CD4-positive, alpha-beta memory T cell (primary cell): Measurements from ENCODE around the gene IGFL2. TPM values are rescaled to one million over a fixed set of nuclear protein-coding genes. Genes with fewer than 3 reads are reported as not detected.

Experiments
- CTCF ChIA-PET: fragments of 350-600 bp; sonication (Branson Sonifier 250); formaldehyde crosslinking; loops from one replicate; lab custom pipeline; 2021; ENCODE audit warnings: inconsistent platforms; ENCODE audit not compliant: partially characterized antibody; lab: Charles Lee
- POLR2A ChIA-PET: fragments of 350-600 bp; sonication (Branson Sonifier 250); formaldehyde crosslinking; loops from one replicate; lab custom pipeline; 2021; ENCODE audit not compliant: partially characterized antibody; lab: Charles Lee
- DNase-seq, 5 donors: peaks; one replicate each; pipeline versions ENCODE4 v3.0.0 to v3.0.0-alpha.2; 2020 to 2022; ENCODE audit warnings: mixed read lengths in 1 of 5
- H3K27ac ChIP-seq: one replicate; pipeline ENCODE4 v1.7.0; 2013; ENCODE audit warnings: low read depth, low read length
- H3K27me3 ChIP-seq: 2 replicates; pipeline ENCODE4 v1.7.0; 2013; ENCODE audit warnings: mild to moderate bottlenecking, low read length, moderate library complexity; ENCODE audit not compliant: insufficient read depth
- H3K36me3 ChIP-seq: 2 replicates; pipeline ENCODE4 v1.7.0; 2013; ENCODE audit warnings: mild to moderate bottlenecking, low read length, moderate library complexity; ENCODE audit not compliant: insufficient read depth
- H3K4me1 ChIP-seq: 2 replicates; pipeline ENCODE4 v1.7.0; 2013; ENCODE audit warnings: mild to moderate bottlenecking, low read length, moderate library complexity; ENCODE audit not compliant: insufficient read depth
- H3K4me3 ChIP-seq, 2 donors: one replicate each; pipeline ENCODE4 v1.7.0; 2013; ENCODE audit warnings: low read length in 2 of 2, mild to moderate bottlenecking in 1 of 2
- H3K9me3 ChIP-seq, 2 donors: one replicate each; pipeline ENCODE4 v1.7.0; 2013; ENCODE audit warnings: low read length in 2 of 2, control low read depth in 1 of 2; ENCODE audit not compliant: control insufficient read depth in 1 of 2
- H3K27ac Mint-ChIP-seq, 7 donors: one replicate each; pipeline ENCODE4 v1.8.0; 2020 to 2021; ENCODE audit warnings: mixed read lengths in 7 of 7, mild to moderate bottlenecking in 6 of 7, inconsistent platforms in 3 of 7, moderate library complexity in 3 of 7
- H3K27me3 Mint-ChIP-seq, 2 donors: one replicate each; pipeline ENCODE4 v1.8.0; 2020 to 2021; ENCODE audit warnings: mixed read lengths in 2 of 2
- H3K36me3 Mint-ChIP-seq, 2 donors: one replicate each; pipeline ENCODE4 v1.8.0; 2020 to 2021; ENCODE audit warnings: mixed read lengths in 2 of 2, inconsistent platforms in 1 of 2, mild to moderate bottlenecking in 1 of 2
- H3K4me1 Mint-ChIP-seq, 4 donors: one replicate each; pipeline ENCODE4 v1.8.0; 2020 to 2021; ENCODE audit warnings: mixed read lengths in 4 of 4, mild to moderate bottlenecking in 1 of 4
- H3K4me3 Mint-ChIP-seq, 8 donors: one replicate each; pipeline ENCODE4 v1.8.0; 2020 to 2021; ENCODE audit warnings: mixed read lengths in 8 of 8, mild to moderate bottlenecking in 7 of 8, moderate library complexity in 6 of 8, inconsistent platforms in 3 of 8
- H3K9me3 Mint-ChIP-seq, 8 donors: one replicate each; pipeline ENCODE4 v1.8.0; 2020 to 2021; ENCODE audit warnings: mixed read lengths in 8 of 8, mild to moderate bottlenecking in 5 of 8, inconsistent platforms in 3 of 8, moderate library complexity in 1 of 8
- intact Hi-C: fragments of 100-400 bp; cut with micrococcal nuclease; formaldehyde crosslinking; loops from one replicate; pipeline ENCODE4 v1.15.1; 2023
- polyA plus RNA-seq, 2 donors: library from polyadenylated mRNA; unstranded; fragments of 300-500 nt; fragmentation: Illumina TruSeq; gene quantifications; one replicate each; pipeline ENCODE4 v1.2.3, GENCODE V29; 2021
- total RNA-seq, 2 experiments: library from RNA; stranded (reverse); gene quantifications; one replicate each; pipeline ENCODE4 v1.2.3, GENCODE V29; 2021

The IGFL2 gene
- total and polyA plus RNA-seq, 4 experiments from 2014 or later: 0.28 to 0.47 TPM; not detected in 2

- intact Hi-C loops: no loop called here
- CTCF ChIA-PET: interaction anchor here (0.5 kb wide), 1 partner anchor 1396 kb away, joined by 3 read pairs; no protein-coding TSS in a partner anchor
- Histone ChIP-seq H3K27me3 (no peaks in the 10 kb centered on the region), H3K4me3 (no peak overlapping the region), H3K36me3 (no peaks in the 10 kb centered on the region), H3K9me3 (no peaks in the 10 kb centered on the region), H3K4me1 (no peaks in the 10 kb centered on the region), H3K27ac (no peak overlapping the region)
- Mint-ChIP-seq H3K27ac (no peak overlapping the region), H3K36me3 (no peaks in the 10 kb centered on the region), H3K27me3 (peaks cover 25 to 45% of the 10 kb centered on the region in 2 donors), H3K9me3 (peaks cover 0 to 6% (median 0%) of the 10 kb centered on the region in 8 donors), H3K4me1 (no peaks in the 10 kb centered on the region), H3K4me3 (no peak overlapping the region)
- DNase-seq: no peak
- POLR2A ChIA-PET: no interaction called here
Observed at GRCh38 chr19:46112527-46112926, 35.5 kb upstream of the IGFL2 start.

DNA sequence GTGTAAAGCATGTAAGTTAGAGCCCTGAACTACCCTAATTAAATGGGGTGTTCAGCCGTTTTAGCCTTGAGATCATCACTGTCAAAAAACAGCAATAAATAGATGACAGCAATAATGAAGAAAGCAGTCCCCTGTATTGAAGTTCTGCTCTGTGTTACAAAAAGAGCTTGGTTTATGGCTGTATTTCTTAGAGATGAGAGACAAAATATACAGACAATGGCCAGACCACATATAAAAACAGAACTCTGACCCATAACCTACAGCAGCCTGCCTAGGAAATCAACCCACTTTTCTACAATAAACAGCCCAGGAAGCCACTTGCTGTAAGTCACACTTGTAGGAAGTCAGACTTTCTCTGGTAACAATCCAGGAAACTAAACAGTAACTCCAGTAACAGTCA lies 34.3 kb upstream of the IGFL2 start:
- intact Hi-C loops: no loop called here
- no peak overlapping the region for H3K27ac Mint-ChIP-seq
- no peaks in the 10 kb centered on the region for H3K4me1 Mint-ChIP-seq
- H3K36me3 ChIP-seq: no peaks in the 10 kb centered on the region
- peaks cover 0 to 5% (median 0%) of the 10 kb centered on the region in 8 donors for H3K9me3 Mint-ChIP-seq
- no peak overlapping the region for H3K4me3 Mint-ChIP-seq
- peaks cover 27 to 45% of the 10 kb centered on the region in 2 donors for H3K27me3 Mint-ChIP-seq
- DNase-seq: no peak
- POLR2A ChIA-PET: no interaction called here
- H3K9me3 ChIP-seq: no peaks in the 10 kb centered on the region
- no peak overlapping the region for H3K4me3 ChIP-seq
- no peak overlapping the region for H3K27ac ChIP-seq
- CTCF ChIA-PET: no interaction called here
- no peaks in the 10 kb centered on the region for H3K36me3 Mint-ChIP-seq
- H3K4me1 ChIP-seq: no peaks in the 10 kb centered on the region
- no peaks in the 10 kb centered on the region for H3K27me3 ChIP-seq

DNA sequence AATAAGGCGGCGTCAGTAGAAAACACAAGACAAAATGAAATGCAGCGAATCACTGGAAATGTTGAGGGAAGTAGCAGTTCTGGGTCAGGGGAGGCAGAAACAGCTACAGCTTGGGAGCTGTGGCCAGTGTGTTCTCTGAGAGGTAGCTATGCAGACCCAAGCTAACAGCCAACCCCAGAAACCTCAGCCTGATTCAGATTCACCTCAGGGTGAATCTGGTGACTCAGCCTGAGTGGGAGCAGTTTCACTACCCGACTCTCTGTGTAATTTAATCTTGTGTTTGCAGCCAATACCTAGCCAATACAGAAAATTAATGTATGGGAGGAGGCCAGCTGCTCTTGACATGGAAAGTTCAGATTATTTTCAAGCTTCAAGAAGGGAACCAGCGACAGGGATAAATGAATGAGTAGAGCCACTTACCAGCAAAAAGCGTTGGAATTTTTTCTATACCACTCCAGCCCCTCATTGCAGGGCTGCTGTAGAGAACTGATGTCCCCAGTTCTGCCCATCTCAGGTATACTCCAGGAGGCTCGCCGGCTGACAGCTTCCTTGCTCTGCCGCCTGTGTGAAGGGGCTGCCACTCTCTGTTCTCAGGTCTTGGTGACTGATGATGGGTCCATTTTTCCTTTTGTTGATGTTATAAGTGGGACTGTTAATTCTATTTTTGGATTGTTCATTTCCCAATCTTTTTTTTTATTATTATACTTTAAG lies 32.5 kb upstream of the IGFL2 start:
- intact Hi-C loops: no loop called here
- Mint-ChIP-seq H3K4me3 (no peak overlapping the region), H3K27ac (no peak overlapping the region), H3K4me1 (no peaks in the 10 kb centered on the region), H3K9me3 (peaks cover 0 to 3% (median 0%) of the 10 kb centered on the region in 8 donors), H3K27me3 (peaks cover 25 to 45% of the 10 kb centered on the region in 2 donors), H3K36me3 (no peaks in the 10 kb centered on the region)
- DNase-seq: no peak
- Histone ChIP-seq H3K27me3 (no peaks in the 10 kb centered on the region), H3K9me3 (no peaks in the 10 kb centered on the region), H3K27ac (no peak overlapping the region), H3K4me1 (no peaks in the 10 kb centered on the region), H3K4me3 (no peak overlapping the region), H3K36me3 (no peaks in the 10 kb centered on the region)
- ChIA-PET CTCF (no interaction called here), POLR2A (no interaction called here)

- POLR2A ChIA-PET: no interaction called here
- DNase-seq: no peak
- no peaks in the 10 kb centered on the region for H3K4me1 Mint-ChIP-seq
- CTCF ChIA-PET: no interaction called here
- H3K27ac Mint-ChIP-seq: no peak overlapping the region
- H3K27me3 Mint-ChIP-seq: peaks cover 22 to 47% of the 10 kb centered on the region in 2 donors
- H3K9me3 Mint-ChIP-seq: peaks cover 0 to 3% (median 0%) of the 10 kb centered on the region in 8 donors
- intact Hi-C loops: no loop called here
- Histone ChIP-seq H3K27ac (no peak overlapping the region), H3K27me3 (no peaks in the 10 kb centered on the region), H3K4me1 (no peaks in the 10 kb centered on the region), H3K36me3 (no peaks in the 10 kb centered on the region), H3K4me3 (no peak overlapping the region), H3K9me3 (no peaks in the 10 kb centered on the region)
- H3K4me3 Mint-ChIP-seq: no peak overlapping the region
- H3K36me3 Mint-ChIP-seq: no peaks in the 10 kb centered on the region
Observed at GRCh38 chr19:46116121-46116520, 31.9 kb upstream of the IGFL2 start.

DNA sequence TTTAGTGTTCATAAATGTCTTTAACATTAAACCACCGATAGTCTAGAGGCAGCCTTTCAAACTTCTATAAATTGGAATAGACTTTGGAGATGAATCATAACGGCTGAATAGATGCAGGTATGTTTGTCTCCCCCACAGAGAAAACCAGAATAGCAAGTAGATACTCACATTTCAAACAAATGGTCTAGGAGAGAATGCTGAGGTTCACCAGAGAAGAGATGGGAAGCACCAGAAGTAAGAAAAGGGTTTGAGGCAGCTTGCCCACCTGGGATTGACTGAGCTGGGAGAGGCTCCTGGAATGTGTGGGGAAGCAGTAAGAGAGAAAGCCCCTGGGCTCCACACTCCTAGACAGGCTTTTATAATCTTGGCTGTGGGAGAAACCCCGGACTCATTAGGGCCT lies 29.9 kb upstream of the IGFL2 start:
- Histone ChIP-seq H3K4me1 (no peaks in the 10 kb centered on the region), H3K27ac (no peak overlapping the region), H3K27me3 (no peaks in the 10 kb centered on the region), H3K4me3 (no peak overlapping the region), H3K36me3 (no peaks in the 10 kb centered on the region), H3K9me3 (no peaks in the 10 kb centered on the region)
- Mint-ChIP-seq H3K27me3 (peaks cover 20 to 32% of the 10 kb centered on the region in 2 donors), H3K9me3 (peaks cover 0 to 3% (median 0%) of the 10 kb centered on the region in 8 donors), H3K36me3 (no peaks in the 10 kb centered on the region), H3K4me1 (no peaks in the 10 kb centered on the region), H3K4me3 (no peak overlapping the region), H3K27ac (no peak overlapping the region)
- DNase-seq: no peak
- ChIA-PET CTCF (no interaction called here), POLR2A (no interaction called here)
- intact Hi-C loops: no loop called here

- Histone ChIP-seq H3K27ac (no peak within 1 kb of the TSS), H3K27me3 (no peaks in the 10 kb centered on the region), H3K36me3 (no peaks in the 10 kb centered on the region), H3K9me3 (no peaks in the 10 kb centered on the region), H3K4me3 (no peak within 1 kb of the TSS), H3K4me1 (no peaks in the 10 kb centered on the region)
- Mint-ChIP-seq H3K36me3 (no peaks in the 10 kb centered on the region), H3K27me3 (peaks cover 24 to 36% of the 10 kb centered on the region in 2 donors), H3K4me1 (no peaks in the 10 kb centered on the region), H3K27ac (no peak within 1 kb of the TSS), H3K9me3 (peaks cover 0 to 5% (median 0%) of the 10 kb centered on the region in 8 donors), H3K4me3 (no peak within 1 kb of the TSS)
- no peak for DNase-seq
- ChIA-PET POLR2A (no interaction called here), CTCF (no interaction called here)
- intact Hi-C loops: no loop called here
Observed at GRCh38 chr19:46124638-46125115, 23.4 kb upstream of the IGFL2 start, which contains the start of gene IGFL3. IGFL3 (minus strand) TSS chr19:46124688; CDS start chr19:46124649, 39 bp downstream.

DNA sequence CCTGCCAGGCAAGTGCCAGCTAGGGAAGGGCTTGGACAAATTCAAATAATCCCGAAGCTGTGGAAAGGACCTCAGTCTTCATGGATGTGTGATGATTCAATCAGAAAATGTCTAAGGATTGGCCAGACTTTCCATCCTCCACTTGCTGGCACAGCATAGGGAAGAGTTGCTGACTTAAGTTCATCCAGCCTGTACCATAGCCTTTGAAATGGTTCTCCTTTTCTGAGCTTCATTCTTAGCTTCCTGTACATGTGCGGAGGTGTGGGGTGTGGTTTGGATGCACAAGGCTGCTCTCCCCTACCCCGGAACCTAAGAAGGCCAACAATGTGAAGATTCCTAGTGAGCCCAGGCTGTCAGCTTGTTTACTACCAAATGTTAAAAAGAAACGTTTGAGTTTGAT lies 22.6 kb upstream of the IGFL2 start:
- H3K27me3 Mint-ChIP-seq: peaks cover 26 to 32% of the 10 kb centered on the region in 2 donors
- intact Hi-C loops: no loop called here
- POLR2A ChIA-PET: no interaction called here

More for the DNA sequence above, 22.6 kb upstream of the IGFL2 start:
- Mint-ChIP-seq H3K27ac (no peak overlapping the region), H3K4me1 (no peaks in the 10 kb centered on the region), H3K4me3 (no peak overlapping the region), H3K9me3 (peaks cover 0 to 2% (median 0%) of the 10 kb centered on the region in 8 donors), H3K36me3 (no peaks in the 10 kb centered on the region)
- Histone ChIP-seq H3K27ac (no peak overlapping the region), H3K27me3 (no peaks in the 10 kb centered on the region), H3K4me1 (no peaks in the 10 kb centered on the region), H3K9me3 (no peaks in the 10 kb centered on the region), H3K4me3 (no peak overlapping the region), H3K36me3 (no peaks in the 10 kb centered on the region)
- CTCF ChIA-PET: no interaction called here
- DNase-seq: no peak
